Heart left ventricle (tissue), 16 donors: ENCODE measurements around the gene LPIN3. TPM values are rescaled to one million over a fixed set of nuclear protein-coding genes. Genes with fewer than 3 reads are reported as not detected.

Source experiments
- ATAC-seq, 4 donors: fragments of 200-7000 bp; cut with Tn5 transposase; one replicate each; pipeline ENCODE4 v1.9.1; 2020 to 2022; ENCODE audit warnings: moderate library complexity in 4 of 4, mild to moderate bottlenecking in 3 of 4, moderate number of reproducible peaks in 1 of 4
- DNase-seq, 5 donors: peaks; one replicate each; pipeline ENCODE4 v3.0.0-alpha.2; 2020
- H3K27ac ChIP-seq, 12 donors: fragments of 200-600 bp; sonication (generic) in 4 of 12; one replicate each; pipeline versions ENCODE4 v1.5.0 to v1.8.0; 2016 to 2022; ENCODE audit warnings: mild to moderate bottlenecking in 2 of 12
- H3K27me3 ChIP-seq, 9 donors: fragments of 200-600 bp; sonication (generic) in 2 of 9; one replicate each; pipeline versions ENCODE4 v1.5.1 to v1.8.0; 2016 to 2022; ENCODE audit warnings: mild to moderate bottlenecking in 3 of 9
- H3K36me3 ChIP-seq, 9 donors: fragments of 200-600 bp; sonication (generic) in 2 of 9; one replicate each; pipeline versions ENCODE4 v1.5.0 to v1.8.0; 2018 to 2022; ENCODE audit warnings: mild to moderate bottlenecking in 2 of 9
- H3K4me1 ChIP-seq, 12 donors: fragments of 200-600 bp; sonication (generic) in 4 of 12; one replicate each; pipeline versions ENCODE4 v1.5.0 to v1.8.0; 2016 to 2022; ENCODE audit warnings: mild to moderate bottlenecking in 3 of 12
- H3K4me3 ChIP-seq, 12 donors: fragments of 200-600 bp; sonication (generic) in 4 of 12; one replicate each; pipeline versions ENCODE4 v1.5.0 to v1.8.0; 2017 to 2022; ENCODE audit warnings: mild to moderate bottlenecking in 9 of 12, moderate library complexity in 4 of 12
- H3K9me3 ChIP-seq, 12 donors: fragments of 200-600 bp; sonication (generic) in 4 of 12; one replicate each; pipeline versions ENCODE4 v1.5.0 to v1.8.0; 2016 to 2022; ENCODE audit warnings: mild to moderate bottlenecking in 1 of 12
- CTCF ChIP-seq, 12 donors: fragments of 200-600 bp; sonication (generic) in 4 of 12; IDR thresholded peaks; one replicate each; pipeline versions ENCODE4 v1.5.0 to v1.8.0; 2018 to 2022; ENCODE audit warnings: antibody characterized with exemption in 12 of 12, mild to moderate bottlenecking in 5 of 12
- POLR2A ChIP-seq, 2 donors: fragments of 450-650 bp; IDR thresholded peaks; one replicate each; pipeline ENCODE4 v1.6.1; 2017; ENCODE audit warnings: antibody characterized with exemption in 2 of 2, mild to moderate bottlenecking in 2 of 2, moderate library complexity in 2 of 2
- WGBS, 4 donors: extraction: QIAGEN DNeasy Blood & Tissue Kit in 2 of 4; methylation state at CpG; one replicate each; pipeline versions ENCODE4 v1.1.5 to v1.1.7; 2013 to 2018; 5-methylcytosine and 5-hydroxymethylcytosine counted together
- intact Hi-C, 10 donors: fragments of 100-400 bp; cut with DNase I; formaldehyde crosslinking; loops; one replicate each; pipeline versions ENCODE4 v1.11.1 to v1.14.2; 2022
- polyA plus RNA-seq, 2 donors: library from polyadenylated mRNA; stranded (reverse); fragments of 200-250 nt; gene quantifications; one replicate each; pipeline ENCODE4 v1.2.3, GENCODE V29; 2013
- total RNA-seq, 9 donors: library from RNA; depleted of rRNA in 2 of 9; stranded (reverse); fragments of >200 nt in 2 of 9; fragmentation: NEBNext Ultra II Directional in 3 of 9; extraction: Animal tissue kit (Norgen Biotek cat#: 25700) in 3 of 9; gene quantifications; one replicate each; pipeline versions ENCODE4 v1.1.0 to v1.2.4, GENCODE V29; 2016 to 2023
- donor health status: ischemic (EF 13 %, LVEDD 7.1; RV severe dilation, severe dysfunction).
- donor health status: healthy with polysubstance abuse.
- donor health status: DM: no; HTN: yes; CAD: no.
- donor health status: DM: no; HTN: no; CAD: no.
- donor health status: ischemic (EF 25% LVEDD 6.9; RV normal size, moderate dysfunction).
- donor health status: ischemic (EF 25% LVEDD 5.7; RV mildly dilated, moderate dysfunction).
- donor health status: healthy.
- donor health status: DM: yes; HTN: yes; CAD: no.
- donor health status: ischemic (EF 35%, LVEDD 5.7; RV mildly dilated, moderate dysfunction).
- donor health status: nonischemic (EF 11% LVEDD 7.7; RV severe dilation, severe dysfunction).
- donor health status: DM: yes; HTN: yes; CAD: no.
- donor health status: PGD.
- donor health status: ischemic (EF 29% LVEDD 5.4; RV normal size, mild dysfunction).
- donor health status: nonischemic (EF 23%, LVEDD 6.1; RV moderate dilation, normal function).

Gene LPIN3
- total and polyA plus RNA-seq, 11 donors = 12.8 to 24.1 (median 19.0) TPM

GRCh38 chr20:41403604-41404003 is 63.0 kb downstream of the LPIN3 start:
- H3K4me1 ChIP-seq = peaks cover 0 to 33% (median 15%) of the 10 kb centered on the region in 12 donors
- H3K27ac ChIP-seq = no peak overlapping the region
- peaks cover 0 to 61% (median 51%) of the 10 kb centered on the region in 9 donors for H3K36me3 ChIP-seq
- H3K9me3 ChIP-seq = no peaks in the 10 kb centered on the region
- WGBS, 4 donors = 92 to 97% (median 95%) methylated on average over 12 of the region's 12 CpGs
- DNase-seq (no peak), ATAC-seq (no peak)
- H3K27me3 ChIP-seq = no peaks in the 10 kb centered on the region
- no peak overlapping the region for H3K4me3 ChIP-seq
- intact Hi-C loops = loop anchor here in 4 of 10 donors (10.0 kb wide), 3 partner anchors 159 to 269 kb away; partner anchors contain the start of gene PLCG1 (in 1 of the 4)
- no peak for TF ChIP-seq POLR2A (IDR thresholded peaks at IDR 0.05)
- no peak for TF ChIP-seq CTCF (IDR thresholded peaks at IDR 0.05)

- DNase-seq = peak in 2 of 5 donors; percentile 55
These were observed 64.8 kb downstream of the LPIN3 start for GRCh38 chr20:41405436-41405835.

GRCh38 chr20:41406353-41406752 is 65.7 kb downstream of the LPIN3 start:
- H3K4me1 ChIP-seq = peaks cover 0 to 50% (median 27%) of the 10 kb centered on the region in 12 donors
- peak in 2 of 4 donors; percentile 23 to 56 for ATAC-seq
- TF ChIP-seq CTCF (IDR thresholded peaks at IDR 0.05) = no peak
- no peak for TF ChIP-seq POLR2A (IDR thresholded peaks at IDR 0.05)
- no peak overlapping the region for H3K4me3 ChIP-seq
- 54 to 62% (median 60%) methylated on average over 10 of the region's 10 CpGs for WGBS, 4 donors
- H3K9me3 ChIP-seq = no peaks in the 10 kb centered on the region
- DNase-seq = peak in 1 of 5 donors; percentile 43
- intact Hi-C loops = loop anchor here in 8 of 10 donors (2.0 to 10.0 kb wide), 10 partner anchors 39 to 272 kb away; partner anchors contain the start of genes LPIN3 (in 4 of the 8), PLCG1 (in 2 of the 8) and EMILIN3 (in 1 of the 8)
- peak overlapping the region in 1 of 12 donors; percentile 33 for H3K27ac ChIP-seq
- no peaks in the 10 kb centered on the region for H3K27me3 ChIP-seq
- peaks cover 0 to 83% (median 59%) of the 10 kb centered on the region in 9 donors for H3K36me3 ChIP-seq

More at GRCh38 chr20:41405436-41405835, 64.8 kb downstream of the LPIN3 start:
- Histone ChIP-seq H3K4me3 (no peak overlapping the region), H3K4me1 (peaks cover 0 to 41% (median 22%) of the 10 kb centered on the region in 12 donors), H3K36me3 (peaks cover 0 to 77% (median 58%) of the 10 kb centered on the region in 9 donors), H3K27ac (peak overlapping the region in 1 of 12 donors; percentile 31), H3K9me3 (no peaks in the 10 kb centered on the region), H3K27me3 (no peaks in the 10 kb centered on the region)
- intact Hi-C loops = loop anchor here in 8 of 10 donors (5.0 to 10.0 kb wide), 9 partner anchors 38 to 271 kb away; partner anchors contain the start of genes LPIN3 (in 3 of the 8), PLCG1 (in 2 of the 8) and EMILIN3 (in 1 of the 8)
- no peak for TF ChIP-seq CTCF (IDR thresholded peaks at IDR 0.05)
- no peak for TF ChIP-seq POLR2A (IDR thresholded peaks at IDR 0.05)
- ATAC-seq = peak; percentile 50 to 79 (median 70)
- 56 to 87% (median 66%) methylated on average over 3 of the region's 3 CpGs for WGBS, 4 donors

- Histone ChIP-seq H3K36me3 (peaks cover 0 to 83% (median 61%) of the 10 kb centered on the region in 9 donors), H3K27ac (peak overlapping the region in 1 of 12 donors; percentile 33), H3K4me3 (no peak overlapping the region), H3K4me1 (peaks cover 3 to 56% (median 31%) of the 10 kb centered on the region in 12 donors), H3K9me3 (no peaks in the 10 kb centered on the region), H3K27me3 (no peaks in the 10 kb centered on the region)
- intact Hi-C loops = loop anchor here in 8 of 10 donors (2.0 to 10.0 kb wide), 10 partner anchors 40 to 272 kb away; partner anchors contain the start of genes LPIN3 (in 4 of the 8), PLCG1 (in 2 of the 8) and EMILIN3 (in 1 of the 8)
- TF ChIP-seq POLR2A (IDR thresholded peaks at IDR 0.05) (no peak), CTCF (IDR thresholded peaks at IDR 0.05) (no peak)
- 83 to 90% (median 89%) methylated on average over 3 to 7 of the region's 7 CpGs for WGBS, 4 donors
- DNase-seq (no peak), ATAC-seq (no peak)
These were observed 66.3 kb downstream of the LPIN3 start for GRCh38 chr20:41406896-41407444.
